GM23248 (cell line): Measurements from ENCODE around the gene SYP. TPM values are rescaled to one million over a fixed set of nuclear protein-coding genes. Genes with fewer than 3 reads are reported as not detected.

Experiments
- DNase-seq: peaks from one replicate; pipeline ENCODE4 v3.0.0-alpha.2; 2015
- H2AFZ ChIP-seq: fragments of 200-600 bp; sonication (generic); 2 replicates; pipeline ENCODE4 v1.6.1; 2016; ENCODE audit warnings: antibody characterized with exemption
- H3F3A ChIP-seq: fragments of 200-600 bp; sonication (generic); 2 replicates; pipeline ENCODE4 v1.6.1; 2016; ENCODE audit warnings: mild to moderate bottlenecking, antibody characterized with exemption, mixed run types; ENCODE audit not compliant: insufficient read depth
- H3K27ac ChIP-seq: fragments of 200-600 bp; sonication (generic); 2 replicates; pipeline ENCODE4 v1.5.1; 2016; ENCODE audit warnings: mild to moderate bottlenecking
- H3K27me3 ChIP-seq: fragments of 200-600 bp; sonication (generic); replicated peaks from 2 replicates; pipeline ENCODE4 v1.6.1; 2016; ENCODE audit warnings: mild to moderate bottlenecking; ENCODE audit not compliant: insufficient read depth
- H3K36me3 ChIP-seq: fragments of 200-600 bp; sonication (generic); 2 replicates; pipeline ENCODE4 v1.6.1; 2016; ENCODE audit warnings: low read depth, mild to moderate bottlenecking
- H3K4me1 ChIP-seq: fragments of 200-600 bp; sonication (generic); 2 replicates; pipeline ENCODE4 v1.6.1; 2016; ENCODE audit warnings: mild to moderate bottlenecking; ENCODE audit not compliant: insufficient read depth
- H3K4me2 ChIP-seq: fragments of 200-600 bp; sonication (generic); one replicate; pipeline ENCODE4 v1.6.1; 2016; ENCODE audit warnings: mild to moderate bottlenecking; ENCODE audit not compliant: unreplicated experiment
- H3K4me3 ChIP-seq: fragments of 200-600 bp; sonication (generic); 2 replicates; pipeline ENCODE4 v1.5.1; 2016; ENCODE audit warnings: mild to moderate bottlenecking
- H3K79me2 ChIP-seq: fragments of 200-600 bp; sonication (generic); 2 replicates; pipeline ENCODE4 v1.6.1; 2016; ENCODE audit warnings: mild to moderate bottlenecking; ENCODE audit not compliant: insufficient read depth
- H3K9ac ChIP-seq: fragments of 200-600 bp; sonication (generic); 2 replicates; pipeline ENCODE4 v1.6.1; 2016; ENCODE audit warnings: mild to moderate bottlenecking
- H3K9me2 ChIP-seq: fragments of 200-600 bp; sonication (generic); 2 replicates; pipeline ENCODE4 v1.6.1; 2016; ENCODE audit warnings: mixed run types, mild to moderate bottlenecking, moderate library complexity; ENCODE audit not compliant: insufficient read depth
- H3K9me3 ChIP-seq: fragments of 200-600 bp; sonication (generic); one replicate; pipeline ENCODE4 v1.6.1; 2017; ENCODE audit warnings: low read depth
- H4K20me1 ChIP-seq: fragments of 200-600 bp; sonication (generic); 2 replicates; pipeline ENCODE4 v1.6.0; 2016; ENCODE audit not compliant: insufficient read depth
- EZH2 ChIP-seq: fragments of 200-600 bp; sonication (generic); IDR thresholded peaks from 2 replicates; pipeline ENCODE4 v1.6.1; 2018; ENCODE audit warnings: antibody characterized with exemption, mild to moderate bottlenecking; ENCODE audit not compliant: insufficient read depth, poor library complexity, severe bottlenecking
- EZH2phosphoT487 ChIP-seq: fragments of 200-600 bp; sonication (generic); IDR thresholded peaks from 2 replicates; pipeline ENCODE4 v1.6.1; 2018; ENCODE audit warnings: antibody characterized with exemption, moderate library complexity, mild to moderate bottlenecking, low read depth; ENCODE audit not compliant: insufficient read depth
- WGBS, 2 experiments: methylation state at CpG; one replicate each; pipeline ENCODE4 v1.1.6; 2015 to 2017; ENCODE audit warnings: low lambda C conversion rate in 2 of 2, low coverage in 1 of 2; ENCODE audit errors: missing lambda C conversion rate in 2 of 2; 5-methylcytosine and 5-hydroxymethylcytosine counted together
- in situ Hi-C: fragments of 300-500 bp; cut with MboI; formaldehyde crosslinking; loops from 2 replicates; pipeline ENCODE4 v1.15.0; 2020
- polyA plus RNA-seq: library from polyadenylated mRNA; unstranded; fragments of >200 nt; fragmentation: Nextera tagmentation; extraction: Ambion mirVana; gene quantifications from 2 replicates; pipeline ENCODE4 v1.2.1, GENCODE V29; 2016
- total RNA-seq: library from RNA; depleted of rRNA; stranded (reverse); fragments of >200 nt; shearing (Covaris generic); gene quantifications from 2 replicates; pipeline ENCODE4 v1.2.3, GENCODE V29; 2014

SYP gene
- total and polyA plus RNA-seq, 2 experiments from 2014 or later: 0.23 to 0.54 TPM

GRCh38 chrX:49247346-49247745 lies 47.4 kb upstream of the SYP start:
- Histone ChIP-seq H3F3A (no peaks in the 10 kb centered on the region), H3K4me3 (no peak overlapping the region), H3K9ac (no peak overlapping the region), H4K20me1 (no peaks in the 10 kb centered on the region), H3K27ac (no peak overlapping the region), H3K9me3 (no peaks in the 10 kb centered on the region), H2AFZ (no peak overlapping the region), H3K79me2 (no peaks in the 10 kb centered on the region), H3K27me3 (no peaks in the 10 kb centered on the region), H3K4me2 (no peak overlapping the region), H3K4me1 (no peaks in the 10 kb centered on the region), H3K36me3 (no peaks in the 10 kb centered on the region), H3K9me2 (no peaks in the 10 kb centered on the region)
- DNase-seq: no peak
- WGBS, 2 experiments: 98 to 100% methylated on average over 6 to 7 of the region's 11 CpGs
- TF ChIP-seq EZH2 (no peak), EZH2phosphoT487 (no peak)
- in situ Hi-C loops: no loop called here

- Histone ChIP-seq H3K4me2 (no peak overlapping the region), H2AFZ (no peak overlapping the region), H3F3A (no peaks in the 10 kb centered on the region), H3K27me3 (no peaks in the 10 kb centered on the region), H3K4me3 (no peak overlapping the region), H3K9ac (no peak overlapping the region), H4K20me1 (no peaks in the 10 kb centered on the region), H3K9me2 (no peaks in the 10 kb centered on the region), H3K27ac (no peak overlapping the region), H3K9me3 (no peaks in the 10 kb centered on the region), H3K79me2 (no peaks in the 10 kb centered on the region), H3K4me1 (no peaks in the 10 kb centered on the region), H3K36me3 (no peaks in the 10 kb centered on the region)
- in situ Hi-C loops: no loop called here
- TF ChIP-seq EZH2: no peak
- no peak for TF ChIP-seq EZH2phosphoT487
- no peak for DNase-seq
- WGBS, 2 experiments: 93 to 97% methylated on average over 8 to 9 of the region's 10 CpGs
These were observed 46.5 kb upstream of the SYP start for GRCh38 chrX:49246541-49246940.

GRCh38 chrX:49244207-49244606 lies 44.2 kb upstream of the SYP start:
- Histone ChIP-seq H3K4me2 (no peak overlapping the region), H4K20me1 (no peaks in the 10 kb centered on the region), H3K36me3 (no peaks in the 10 kb centered on the region), H3K27ac (no peak overlapping the region), H3K27me3 (no peaks in the 10 kb centered on the region), H2AFZ (no peak overlapping the region), H3K9ac (no peak overlapping the region), H3K9me3 (no peaks in the 10 kb centered on the region), H3K4me1 (no peaks in the 10 kb centered on the region), H3K4me3 (no peak overlapping the region), H3K9me2 (no peaks in the 10 kb centered on the region), H3F3A (no peaks in the 10 kb centered on the region), H3K79me2 (no peaks in the 10 kb centered on the region)
- in situ Hi-C loops: no loop called here
- DNase-seq: no peak
- TF ChIP-seq EZH2 (no peak), EZH2phosphoT487 (no peak)
- WGBS, 2 experiments: 91 to 100% methylated on average over 2 of the region's 2 CpGs

GRCh38 chrX:49243166-49243565 lies 43.2 kb upstream of the SYP start:
- Histone ChIP-seq H4K20me1 (no peaks in the 10 kb centered on the region), H3F3A (no peaks in the 10 kb centered on the region), H2AFZ (no peak overlapping the region), H3K4me2 (no peak overlapping the region), H3K4me3 (no peak overlapping the region), H3K27ac (no peak overlapping the region), H3K9me3 (no peaks in the 10 kb centered on the region), H3K79me2 (no peaks in the 10 kb centered on the region), H3K27me3 (no peaks in the 10 kb centered on the region), H3K4me1 (no peaks in the 10 kb centered on the region), H3K9ac (no peak overlapping the region), H3K36me3 (no peaks in the 10 kb centered on the region), H3K9me2 (no peaks in the 10 kb centered on the region)
- 97 to 100% methylated on average over 5 to 6 of the region's 12 CpGs for WGBS, 2 experiments
- TF ChIP-seq EZH2 (no peak), EZH2phosphoT487 (no peak)
- no peak for DNase-seq
- in situ Hi-C loops: no loop called here

- Histone ChIP-seq H3K27ac (no peak overlapping the region), H3K79me2 (no peaks in the 10 kb centered on the region), H3K4me1 (no peaks in the 10 kb centered on the region), H3K9me3 (no peaks in the 10 kb centered on the region), H2AFZ (no peak overlapping the region), H3F3A (no peaks in the 10 kb centered on the region), H3K27me3 (no peaks in the 10 kb centered on the region), H3K9ac (no peak overlapping the region), H3K9me2 (no peaks in the 10 kb centered on the region), H3K4me3 (no peak overlapping the region), H4K20me1 (no peaks in the 10 kb centered on the region), H3K36me3 (no peaks in the 10 kb centered on the region), H3K4me2 (no peak overlapping the region)
- in situ Hi-C loops: no loop called here
- DNase-seq: peak; percentile 8
- TF ChIP-seq EZH2phosphoT487: no peak
- TF ChIP-seq EZH2: no peak
- WGBS, 2 experiments: 77 to 78% methylated on average over 12 of the region's 12 CpGs
These were observed 42.6 kb upstream of the SYP start for GRCh38 chrX:49242545-49243066.
